Measurements from ENCODE around the gene SEMA4A. TPM values are rescaled to one million over a fixed set of nuclear protein-coding genes. Genes with fewer than 3 reads are reported as not detected.

Gene SEMA4A
- total RNA-seq, 1 donor from 2014 or later: 0.69 TPM

GRCh38 chr1:156150333-156151011, 2.9 kb upstream of the SEMA4A start:
- ATAC-seq (no peak), DNase-seq (no peak)
- intact Hi-C loops (cut with micrococcal nuclease): no loop called here

- DNase-seq: no peak
- intact Hi-C loops (cut with micrococcal nuclease): no loop called here
- ATAC-seq: no peak
These were observed 2.2 kb upstream of the SEMA4A start for GRCh38 chr1:156151093-156151688.

GRCh38 chr1:156152628-156153027, 757 bp upstream of the SEMA4A start:
- intact Hi-C loops (cut with micrococcal nuclease): no loop called here
- DNase-seq: no peak
- no peak for ATAC-seq

GRCh38 chr1:156154317-156154749, 948 bp downstream of the SEMA4A start:
- intact Hi-C loops (cut with micrococcal nuclease): no loop called here
- DNase-seq (no peak), ATAC-seq (peak; percentile 62)

- intact Hi-C loops (cut with micrococcal nuclease): no loop called here
- no peak for DNase-seq
- ATAC-seq: no peak
These were observed 2.5 kb downstream of the SEMA4A start for GRCh38 chr1:156155756-156156510.

- intact Hi-C loops (cut with micrococcal nuclease): no loop called here
- DNase-seq (no peak), ATAC-seq (no peak)
These were observed 4.1 kb downstream of the SEMA4A start for GRCh38 chr1:156157506-156157905.

- no peak for ATAC-seq
- intact Hi-C loops (cut with micrococcal nuclease): no loop called here
- DNase-seq: no peak
These were observed 4.6 kb downstream of the SEMA4A start for GRCh38 chr1:156157966-156158365.

- peak; percentile 65 for DNase-seq
- intact Hi-C loops (cut with micrococcal nuclease): no loop called here
- peak; percentile 61 for ATAC-seq
These were observed 6.8 kb downstream of the SEMA4A start for GRCh38 chr1:156160000-156160742.

- intact Hi-C loops (cut with micrococcal nuclease): no loop called here
- DNase-seq: peak; percentile 92
- peak; percentile 89 for ATAC-seq
These were observed 7.4 kb downstream of the SEMA4A start for GRCh38 chr1:156160743-156161171.

- intact Hi-C loops (cut with micrococcal nuclease): no loop called here
- ATAC-seq: peak; percentile 63
- peak; percentile 64 for DNase-seq
These were observed 9.1 kb downstream of the SEMA4A start for GRCh38 chr1:156162430-156163037.

- DNase-seq (no peak), ATAC-seq (no peak)
- intact Hi-C loops (cut with micrococcal nuclease): no loop called here
These were observed 10.3 kb downstream of the SEMA4A start for GRCh38 chr1:156163712-156164111.

GRCh38 chr1:156164125-156164831, 10.9 kb downstream of the SEMA4A start:
- intact Hi-C loops (cut with micrococcal nuclease): no loop called here
- DNase-seq (no peak), ATAC-seq (no peak)

- intact Hi-C loops (cut with micrococcal nuclease): no loop called here
- no peak for ATAC-seq
- DNase-seq: no peak
These were observed 11.7 kb downstream of the SEMA4A start for GRCh38 chr1:156165083-156165482.

GRCh38 chr1:156167536-156167935, 14.2 kb downstream of the SEMA4A start:
- intact Hi-C loops (cut with micrococcal nuclease): no loop called here
- ATAC-seq (no peak), DNase-seq (no peak)

- DNase-seq: no peak
- no peak for ATAC-seq
- intact Hi-C loops (cut with micrococcal nuclease): no loop called here
These were observed 19.5 kb downstream of the SEMA4A start for GRCh38 chr1:156172696-156173470.

GRCh38 chr1:156176610-156177210, 23.3 kb downstream of the SEMA4A start:
- DNase-seq (no peak), ATAC-seq (no peak)
- intact Hi-C loops (cut with micrococcal nuclease): no loop called here

GRCh38 chr1:156177919-156178654, 24.7 kb downstream of the SEMA4A start:
- intact Hi-C loops (cut with micrococcal nuclease): no loop called here
- ATAC-seq (no peak), DNase-seq (no peak)
